H1 (cell line): ENCODE data around the gene QSER1. TPM values are rescaled to one million over a fixed set of nuclear protein-coding genes. Genes with fewer than 3 reads are reported as not detected.

Experiments used
- SRF ChIP-seq: IDR thresholded peaks from 2 replicates; pipeline ENCODE4 v1.6.1; 2011; ENCODE audit warnings: mild to moderate bottlenecking, low read depth, low read length, moderate library complexity
- SUZ12 ChIP-seq: fragments of 200-600 bp; sonication (generic); IDR thresholded peaks from 2 replicates; pipeline ENCODE4 v1.6.1; 2012; ENCODE audit warnings: mild to moderate bottlenecking, inconsistent platforms, low read length, moderate library complexity, mixed read lengths
- TCF12 ChIP-seq: IDR thresholded peaks from 2 replicates; pipeline ENCODE4 v1.6.1; 2011; ENCODE audit warnings: low read depth, mild to moderate bottlenecking, low read length
- polyA plus RNA-seq, 7 experiments: library from polyadenylated mRNA; depleted of rRNA in 3 of 7; stranded (reverse) in 5 of 7; unstranded in 2 of 7; fragments of >200 nt in 5 of 7; fragments of 200-250 nt in 2 of 7; gene quantifications; 1 replicate in 5 of 7; 2 replicates in 1 of 7; 4 replicates in 1 of 7; pipeline versions ENCODE4 v1.2.1 to v1.2.3, GENCODE V29; 2011 to 2013; ENCODE audit warnings: missing spikeins in 2 of 7, mixed read lengths in 2 of 7
- total RNA-seq: library from RNA; stranded (reverse); fragmentation: NEBNext Ultra II Directional; extraction: Animal tissue kit (Norgen Biotek cat#: 25700); gene quantifications from 2 replicates; pipeline ENCODE4 v1.2.1, GENCODE V29; 2021
- TF ChIP-seq, protein P1 (sequence below): fragments of 300-600 bp; sonication (generic); IDR thresholded peaks from 2 replicates; pipeline ENCODE4 v1.7.1; 2012; ENCODE audit warnings: low read length, moderate library complexity, mild to moderate bottlenecking, inconsistent platforms; ENCODE audit not compliant: insufficient replicate concordance

QSER1 gene
- total and polyA plus RNA-seq, 2 of the 8 experiments (the other 6 are each of a cell fraction or from before 2014, with no cell fraction given) = 29.3 to 117 TPM

DNA sequence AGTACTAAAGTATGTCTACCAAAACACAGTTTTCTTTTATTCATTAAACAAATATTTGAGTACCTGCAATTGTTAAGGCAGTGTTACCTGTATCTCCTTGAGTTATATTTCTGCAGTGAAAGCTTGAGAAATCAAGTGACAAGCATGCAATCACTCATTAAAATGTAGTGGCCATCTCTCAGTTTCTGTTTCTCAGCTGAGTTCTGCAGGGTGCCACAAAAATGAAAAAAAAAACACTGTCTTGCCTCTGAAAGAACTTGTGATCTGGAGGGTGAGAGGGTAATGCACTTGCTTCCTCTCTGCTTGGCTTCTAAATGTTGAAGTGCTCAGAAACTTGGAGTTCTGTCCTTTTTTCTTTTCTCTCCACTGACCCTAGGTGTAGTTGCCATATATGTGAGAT, 6.8 kb downstream of the QSER1 start (continued):
- TF ChIP-seq, protein P1, sequence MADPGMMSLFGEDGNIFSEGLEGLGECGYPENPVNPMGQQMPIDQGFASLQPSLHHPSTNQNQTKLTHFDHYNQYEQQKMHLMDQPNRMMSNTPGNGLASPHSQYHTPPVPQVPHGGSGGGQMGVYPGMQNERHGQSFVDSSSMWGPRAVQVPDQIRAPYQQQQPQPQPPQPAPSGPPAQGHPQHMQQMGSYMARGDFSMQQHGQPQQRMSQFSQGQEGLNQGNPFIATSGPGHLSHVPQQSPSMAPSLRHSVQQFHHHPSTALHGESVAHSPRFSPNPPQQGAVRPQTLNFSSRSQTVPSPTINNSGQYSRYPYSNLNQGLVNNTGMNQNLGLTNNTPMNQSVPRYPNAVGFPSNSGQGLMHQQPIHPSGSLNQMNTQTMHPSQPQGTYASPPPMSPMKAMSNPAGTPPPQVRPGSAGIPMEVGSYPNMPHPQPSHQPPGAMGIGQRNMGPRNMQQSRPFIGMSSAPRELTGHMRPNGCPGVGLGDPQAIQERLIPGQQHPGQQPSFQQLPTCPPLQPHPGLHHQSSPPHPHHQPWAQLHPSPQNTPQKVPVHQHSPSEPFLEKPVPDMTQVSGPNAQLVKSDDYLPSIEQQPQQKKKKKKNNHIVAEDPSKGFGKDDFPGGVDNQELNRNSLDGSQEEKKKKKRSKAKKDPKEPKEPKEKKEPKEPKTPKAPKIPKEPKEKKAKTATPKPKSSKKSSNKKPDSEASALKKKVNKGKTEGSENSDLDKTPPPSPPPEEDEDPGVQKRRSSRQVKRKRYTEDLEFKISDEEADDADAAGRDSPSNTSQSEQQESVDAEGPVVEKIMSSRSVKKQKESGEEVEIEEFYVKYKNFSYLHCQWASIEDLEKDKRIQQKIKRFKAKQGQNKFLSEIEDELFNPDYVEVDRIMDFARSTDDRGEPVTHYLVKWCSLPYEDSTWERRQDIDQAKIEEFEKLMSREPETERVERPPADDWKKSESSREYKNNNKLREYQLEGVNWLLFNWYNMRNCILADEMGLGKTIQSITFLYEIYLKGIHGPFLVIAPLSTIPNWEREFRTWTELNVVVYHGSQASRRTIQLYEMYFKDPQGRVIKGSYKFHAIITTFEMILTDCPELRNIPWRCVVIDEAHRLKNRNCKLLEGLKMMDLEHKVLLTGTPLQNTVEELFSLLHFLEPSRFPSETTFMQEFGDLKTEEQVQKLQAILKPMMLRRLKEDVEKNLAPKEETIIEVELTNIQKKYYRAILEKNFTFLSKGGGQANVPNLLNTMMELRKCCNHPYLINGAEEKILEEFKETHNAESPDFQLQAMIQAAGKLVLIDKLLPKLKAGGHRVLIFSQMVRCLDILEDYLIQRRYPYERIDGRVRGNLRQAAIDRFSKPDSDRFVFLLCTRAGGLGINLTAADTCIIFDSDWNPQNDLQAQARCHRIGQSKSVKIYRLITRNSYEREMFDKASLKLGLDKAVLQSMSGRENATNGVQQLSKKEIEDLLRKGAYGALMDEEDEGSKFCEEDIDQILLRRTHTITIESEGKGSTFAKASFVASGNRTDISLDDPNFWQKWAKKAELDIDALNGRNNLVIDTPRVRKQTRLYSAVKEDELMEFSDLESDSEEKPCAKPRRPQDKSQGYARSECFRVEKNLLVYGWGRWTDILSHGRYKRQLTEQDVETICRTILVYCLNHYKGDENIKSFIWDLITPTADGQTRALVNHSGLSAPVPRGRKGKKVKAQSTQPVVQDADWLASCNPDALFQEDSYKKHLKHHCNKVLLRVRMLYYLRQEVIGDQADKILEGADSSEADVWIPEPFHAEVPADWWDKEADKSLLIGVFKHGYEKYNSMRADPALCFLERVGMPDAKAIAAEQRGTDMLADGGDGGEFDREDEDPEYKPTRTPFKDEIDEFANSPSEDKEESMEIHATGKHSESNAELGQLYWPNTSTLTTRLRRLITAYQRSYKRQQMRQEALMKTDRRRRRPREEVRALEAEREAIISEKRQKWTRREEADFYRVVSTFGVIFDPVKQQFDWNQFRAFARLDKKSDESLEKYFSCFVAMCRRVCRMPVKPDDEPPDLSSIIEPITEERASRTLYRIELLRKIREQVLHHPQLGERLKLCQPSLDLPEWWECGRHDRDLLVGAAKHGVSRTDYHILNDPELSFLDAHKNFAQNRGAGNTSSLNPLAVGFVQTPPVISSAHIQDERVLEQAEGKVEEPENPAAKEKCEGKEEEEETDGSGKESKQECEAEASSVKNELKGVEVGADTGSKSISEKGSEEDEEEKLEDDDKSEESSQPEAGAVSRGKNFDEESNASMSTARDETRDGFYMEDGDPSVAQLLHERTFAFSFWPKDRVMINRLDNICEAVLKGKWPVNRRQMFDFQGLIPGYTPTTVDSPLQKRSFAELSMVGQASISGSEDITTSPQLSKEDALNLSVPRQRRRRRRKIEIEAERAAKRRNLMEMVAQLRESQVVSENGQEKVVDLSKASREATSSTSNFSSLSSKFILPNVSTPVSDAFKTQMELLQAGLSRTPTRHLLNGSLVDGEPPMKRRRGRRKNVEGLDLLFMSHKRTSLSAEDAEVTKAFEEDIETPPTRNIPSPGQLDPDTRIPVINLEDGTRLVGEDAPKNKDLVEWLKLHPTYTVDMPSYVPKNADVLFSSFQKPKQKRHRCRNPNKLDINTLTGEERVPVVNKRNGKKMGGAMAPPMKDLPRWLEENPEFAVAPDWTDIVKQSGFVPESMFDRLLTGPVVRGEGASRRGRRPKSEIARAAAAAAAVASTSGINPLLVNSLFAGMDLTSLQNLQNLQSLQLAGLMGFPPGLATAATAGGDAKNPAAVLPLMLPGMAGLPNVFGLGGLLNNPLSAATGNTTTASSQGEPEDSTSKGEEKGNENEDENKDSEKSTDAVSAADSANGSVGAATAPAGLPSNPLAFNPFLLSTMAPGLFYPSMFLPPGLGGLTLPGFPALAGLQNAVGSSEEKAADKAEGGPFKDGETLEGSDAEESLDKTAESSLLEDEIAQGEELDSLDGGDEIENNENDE = no peak
- TF ChIP-seq SUZ12 (no peak), SRF (no peak), TCF12 (no peak)
